Ovary (tissue), 9 donors: ENCODE results near the gene TPRG1. TPM values are rescaled to one million over a fixed set of nuclear protein-coding genes. Genes with fewer than 3 reads are reported as not detected.

Source experiments
- DNase-seq, 5 donors: peaks; one replicate each; pipeline ENCODE4 v3.0.0-alpha.2; 2019 to 2020
- H3K27ac ChIP-seq, 2 donors: fragments of 200-600 bp; one replicate each; pipeline versions ENCODE4 v1.5.1 to v1.8.0; 2019 to 2022
- H3K27me3 ChIP-seq: fragments of 200-600 bp; one replicate; pipeline ENCODE4 v1.8.0; 2022
- H3K36me3 ChIP-seq: fragments of 200-600 bp; sonication (generic); one replicate; pipeline ENCODE4 v1.5.1; 2019
- H3K4me1 ChIP-seq: one replicate; pipeline ENCODE4 v1.8.1; 2013; ENCODE audit warnings: mild to moderate bottlenecking, moderate library complexity; ENCODE audit not compliant: insufficient read depth
- H3K4me3 ChIP-seq: fragments of 200-600 bp; sonication (generic); one replicate; pipeline ENCODE4 v1.5.1; 2017
- H3K9me3 ChIP-seq, 2 donors: fragments of 200-600 bp in 1 of 2; sonication (generic) in 1 of 2; one replicate each; pipeline versions ENCODE4 v1.5.1 to v1.8.1; 2013 to 2019; ENCODE audit warnings: mild to moderate bottlenecking in 1 of 2, moderate library complexity in 1 of 2
- EP300 ChIP-seq: sonication (generic); formaldehyde crosslinking; IDR thresholded peaks from one replicate; pipeline ENCODE4 v1.6.1; 2017; ENCODE audit warnings: antibody characterized with exemption
- POLR2A ChIP-seq: fragments of 450-650 bp; IDR thresholded peaks from one replicate; pipeline ENCODE4 v1.6.1; 2017; ENCODE audit warnings: antibody characterized with exemption, mild to moderate bottlenecking, moderate library complexity
- WGBS, 3 donors: extraction: QIAGEN DNeasy Blood & Tissue Kit in 1 of 3; methylation state at CpG; one replicate each; pipeline versions ENCODE4 v1.1.5 to v1.1.7; 2013 to 2017; 5-methylcytosine and 5-hydroxymethylcytosine counted together
- intact Hi-C, 4 donors: fragments of 100-400 bp; cut with DNase I; formaldehyde crosslinking; loops; one replicate each; pipeline versions ENCODE4 v1.11.0 to v1.15.1; 2022 to 2023
- polyA plus RNA-seq, 2 donors: library from polyadenylated mRNA; stranded (reverse); fragments of 200-250 nt in 1 of 2; fragments of 350-450 nt in 1 of 2; fragmentation: Illumina TruSeq in 1 of 2; extraction: RNeasy Lipid Tissue Mini Kit (QIAGEN cat#74804) in 1 of 2; gene quantifications; one replicate each; pipeline ENCODE4 v1.2.3, GENCODE V29; 2013 to 2014
- total RNA-seq, 7 donors: library from RNA; depleted of rRNA in 2 of 7; stranded (reverse); fragments of >200 nt in 2 of 7; fragmentation: NEBNext Ultra II Directional in 3 of 7; extraction: Animal tissue kit (Norgen Biotek cat#: 25700) in 3 of 7; gene quantifications; one replicate each; pipeline versions ENCODE4 v1.1.0 to v1.2.4, GENCODE V29; 2016 to 2023
- TF ChIP-seq, protein P1 (sequence below), 3 donors: fragments of 450-650 bp in 2 of 3; fragments of 200-600 bp in 1 of 3; IDR thresholded peaks; one replicate each; pipeline versions ENCODE4 v1.5.1 to v1.8.0; 2016 to 2022; ENCODE audit warnings: antibody characterized with exemption in 3 of 3, mild to moderate bottlenecking in 1 of 3
- donor health status: DM: no; HTN: no; CAD: no; lungs with moderate emphysema.
- donor health status: DM: no; HTN: no; CAD: no.
- donor health status: Bipolar disorder and iron deficiency.
- donor health status: DM: yes; HTN: yes; CAD: no.
- donor health status: DM: no; HTN: no; CAD: no.
- donor health status: DM: yes; HTN: yes; CAD: no.

Gene TPRG1
- total and polyA plus RNA-seq, 9 donors: 1.9 to 20.2 (median 7.5) TPM

- no peaks in the 10 kb centered on the region for H3K9me3 ChIP-seq
- intact Hi-C loops: no loop called here
- no peaks in the 10 kb centered on the region for H3K4me1 ChIP-seq
- no peak overlapping the region for H3K4me3 ChIP-seq
- TF ChIP-seq EP300 (no peak), POLR2A (no peak)
- TF ChIP-seq, protein P1, sequence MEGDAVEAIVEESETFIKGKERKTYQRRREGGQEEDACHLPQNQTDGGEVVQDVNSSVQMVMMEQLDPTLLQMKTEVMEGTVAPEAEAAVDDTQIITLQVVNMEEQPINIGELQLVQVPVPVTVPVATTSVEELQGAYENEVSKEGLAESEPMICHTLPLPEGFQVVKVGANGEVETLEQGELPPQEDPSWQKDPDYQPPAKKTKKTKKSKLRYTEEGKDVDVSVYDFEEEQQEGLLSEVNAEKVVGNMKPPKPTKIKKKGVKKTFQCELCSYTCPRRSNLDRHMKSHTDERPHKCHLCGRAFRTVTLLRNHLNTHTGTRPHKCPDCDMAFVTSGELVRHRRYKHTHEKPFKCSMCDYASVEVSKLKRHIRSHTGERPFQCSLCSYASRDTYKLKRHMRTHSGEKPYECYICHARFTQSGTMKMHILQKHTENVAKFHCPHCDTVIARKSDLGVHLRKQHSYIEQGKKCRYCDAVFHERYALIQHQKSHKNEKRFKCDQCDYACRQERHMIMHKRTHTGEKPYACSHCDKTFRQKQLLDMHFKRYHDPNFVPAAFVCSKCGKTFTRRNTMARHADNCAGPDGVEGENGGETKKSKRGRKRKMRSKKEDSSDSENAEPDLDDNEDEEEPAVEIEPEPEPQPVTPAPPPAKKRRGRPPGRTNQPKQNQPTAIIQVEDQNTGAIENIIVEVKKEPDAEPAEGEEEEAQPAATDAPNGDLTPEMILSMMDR (IDR thresholded peaks at IDR 0.05): no peak
- 51 to 63% (median 58%) methylated on average over 5 of the region's 5 CpGs for whole genome bisulfite sequencing, 3 donors
- DNase-seq: no peak
- H3K27ac ChIP-seq: no peak overlapping the region
- no peaks in the 10 kb centered on the region for H3K27me3 ChIP-seq
- no peaks in the 10 kb centered on the region for H3K36me3 ChIP-seq
These were observed 188.5 kb downstream of the TPRG1 start for GRCh38 chr3:189360291-189360690.

DNA sequence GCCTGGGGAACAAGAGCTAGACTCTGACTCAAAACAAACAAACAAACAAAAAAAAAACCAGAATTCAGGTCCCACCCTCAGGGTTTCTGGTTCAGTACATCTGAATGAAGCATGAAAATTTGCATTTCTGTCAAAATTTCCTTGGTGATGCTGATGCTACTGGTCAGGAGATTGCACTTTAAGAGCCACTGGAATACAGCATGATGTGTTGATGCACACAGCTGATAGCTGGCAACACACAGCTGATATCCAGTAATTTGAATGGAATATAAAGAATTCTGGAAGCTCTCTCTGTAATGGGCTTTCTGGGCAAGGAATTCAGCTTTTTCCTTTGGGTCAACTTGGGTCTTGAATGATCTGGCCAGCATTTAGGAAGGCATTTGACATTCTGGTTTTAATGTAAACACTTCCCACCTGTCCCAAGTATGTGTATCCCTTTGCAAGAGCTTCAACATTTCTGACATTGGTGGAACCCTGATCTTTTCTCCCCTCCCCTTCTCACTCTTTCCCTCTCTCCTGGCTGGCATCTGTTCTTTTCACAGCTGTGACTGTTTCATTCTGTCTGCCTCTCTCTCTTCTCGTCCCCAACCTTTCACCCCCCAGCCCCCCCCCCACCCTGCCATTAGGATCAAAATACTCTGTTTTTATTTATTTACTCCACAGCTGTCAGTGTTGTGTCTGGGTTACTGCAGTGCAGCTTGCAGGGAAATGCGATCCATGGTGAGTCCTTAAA is 189.5 kb downstream of the TPRG1 start:
- WGBS, 3 donors: 33 to 41% (median 34%) methylated on average over 2 of the region's 2 CpGs
- Histone ChIP-seq H3K9me3 (no peaks in the 10 kb centered on the region), H3K27me3 (no peaks in the 10 kb centered on the region), H3K4me3 (no peak overlapping the region), H3K36me3 (no peaks in the 10 kb centered on the region), H3K27ac (no peak overlapping the region), H3K4me1 (no peaks in the 10 kb centered on the region)
- TF ChIP-seq, protein P1 (IDR thresholded peaks at IDR 0.05): no peak
- no peak for TF ChIP-seq EP300
- intact Hi-C loops: no loop called here
- no peak for DNase-seq

- intact Hi-C loops: no loop called here
- H3K4me1 ChIP-seq: no peaks in the 10 kb centered on the region
- no peak overlapping the region for H3K4me3 ChIP-seq
- no peak for TF ChIP-seq EP300
- no peak for DNase-seq
- H3K9me3 ChIP-seq: no peaks in the 10 kb centered on the region
- H3K27ac ChIP-seq: no peak overlapping the region
- 25 to 39% (median 26%) methylated on average over 3 of the region's 3 CpGs for WGBS, 3 donors
- no peaks in the 10 kb centered on the region for H3K27me3 ChIP-seq
- no peaks in the 10 kb centered on the region for H3K36me3 ChIP-seq
These were observed 192.0 kb downstream of the TPRG1 start for GRCh38 chr3:189363590-189364255.

DNA sequence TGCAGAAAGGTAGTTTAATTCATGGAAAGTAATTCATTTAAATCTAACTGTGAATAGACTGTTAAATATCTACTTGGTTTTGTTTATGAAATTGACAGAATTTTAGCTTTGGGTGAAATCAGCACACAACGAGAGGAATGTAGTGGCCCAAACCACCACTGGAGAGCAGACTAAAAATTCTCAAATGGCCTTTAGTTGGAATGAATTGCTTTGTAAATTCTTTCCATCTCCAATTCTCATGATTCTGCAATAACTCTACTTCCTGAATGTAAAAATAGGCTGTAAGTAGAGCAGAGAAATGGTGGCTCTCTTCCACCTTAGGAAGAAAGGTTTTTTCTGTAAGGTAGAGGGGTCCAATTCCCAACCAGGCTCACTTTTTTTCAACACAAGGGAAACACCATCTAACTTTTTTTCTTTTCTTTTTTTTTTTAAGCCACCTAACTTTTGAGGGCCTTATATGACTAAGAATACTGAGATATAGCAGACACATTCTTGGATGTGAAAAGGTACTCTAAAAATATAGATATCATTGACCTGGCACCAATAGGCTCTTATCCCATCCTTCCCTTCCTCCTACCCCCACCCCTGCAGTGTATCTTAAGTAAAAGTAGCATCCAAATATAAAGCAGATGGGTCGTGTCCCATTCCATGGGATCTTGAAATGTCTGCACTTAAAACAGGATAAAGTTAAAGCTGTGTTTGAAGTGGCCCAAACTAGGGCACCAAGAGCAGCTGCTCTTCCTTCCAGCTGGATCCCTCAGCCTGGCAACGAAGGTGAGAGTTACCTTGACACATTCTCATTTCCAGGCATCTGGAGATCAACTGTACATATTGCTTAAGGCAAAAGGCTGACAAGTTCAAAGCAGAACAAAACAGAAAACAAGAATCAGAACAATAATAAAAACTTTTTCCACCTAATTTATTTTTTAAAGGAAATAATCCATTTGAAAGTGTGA is 194.1 kb downstream of the TPRG1 start:
- Histone ChIP-seq H3K4me1 (no peaks in the 10 kb centered on the region), H3K9me3 (no peaks in the 10 kb centered on the region), H3K4me3 (no peak overlapping the region), H3K27ac (no peak overlapping the region), H3K36me3 (no peaks in the 10 kb centered on the region), H3K27me3 (no peaks in the 10 kb centered on the region)
- intact Hi-C loops: no loop called here
- TF ChIP-seq, protein P1 (IDR thresholded peaks at IDR 0.05): no peak
- TF ChIP-seq EP300 (no peak), POLR2A (no peak)
- DNase-seq: no peak
- WGBS, 3 donors: 55 to 60% (median 57%) methylated on average over 3 of the region's 3 CpGs
